ENCODE measurements around the gene SPDYA. TPM values are rescaled to one million over a fixed set of nuclear protein-coding genes. Genes with fewer than 3 reads are reported as not detected.

SPDYA gene
- polyA plus RNA-seq, 5 donors: 2.6 to 5.7 (median 4.0) TPM

- DNase-seq: no peak
Observed at GRCh38 chr2:28824207-28824606, 13.6 kb downstream of the SPDYA start.

- DNase-seq: no peak
Observed at GRCh38 chr2:28824870-28825269, 14.2 kb downstream of the SPDYA start.

- DNase-seq: no peak
Observed at GRCh38 chr2:28828382-28828781, 17.7 kb downstream of the SPDYA start.

- DNase-seq: no peak
Observed at GRCh38 chr2:28833740-28834470, 23.3 kb downstream of the SPDYA start.

GRCh38 chr2:28835781-28836180 is 25.1 kb downstream of the SPDYA start:
- no peak for DNase-seq

- no peak for DNase-seq
Observed at GRCh38 chr2:28838971-28839370, 28.3 kb downstream of the SPDYA start.

GRCh38 chr2:28842042-28842441 is 31.4 kb downstream of the SPDYA start:
- DNase-seq: no peak

- no peak for DNase-seq
Observed at GRCh38 chr2:28855193-28855592, 44.6 kb downstream of the SPDYA start.

- no peak for DNase-seq
Observed at GRCh38 chr2:28855977-28856376, 45.3 kb downstream of the SPDYA start.

- no peak for DNase-seq
Observed at GRCh38 chr2:28868611-28869010, 58.0 kb downstream of the SPDYA start.

- DNase-seq: no peak
Observed at GRCh38 chr2:28869494-28870145, 59.0 kb downstream of the SPDYA start.

GRCh38 chr2:28870146-28870891 is 59.7 kb downstream of the SPDYA start, which contains the start of gene TRMT61B:
TRMT61B (minus strand) TSS chr2:28870309; CDS start chr2:28870277, 32 bp downstream.
- DNase-seq: peak; percentile 96 to 97

GRCh38 chr2:28871620-28872019 is 61.0 kb downstream of the SPDYA start:
- no peak for DNase-seq

GRCh38 chr2:28880193-28880592 is 69.6 kb downstream of the SPDYA start:
- no peak for DNase-seq

GRCh38 chr2:28893488-28893887 is 82.9 kb downstream of the SPDYA start:
- no peak for DNase-seq

GRCh38 chr2:28894470-28895188 is 84.0 kb downstream of the SPDYA start, which contains the start of gene WDR43:
WDR43 (plus strand) TSS chr2:28894667; CDS start chr2:28894699, 32 bp downstream.
- DNase-seq: peak; percentile 95 to 96

GRCh38 chr2:28895189-28895893 is 84.7 kb downstream of the SPDYA start:
- peak in 1 of 2 donors; percentile 13 for DNase-seq

GRCh38 chr2:28896906-28897305 is 86.3 kb downstream of the SPDYA start:
- DNase-seq: no peak

- no peak for DNase-seq
Observed at GRCh38 chr2:28898048-28898447, 87.4 kb downstream of the SPDYA start.
